EL (cell line): ENCODE measurements around the gene ARL5A.
"Not testable (repeated sequence)": the region's sequence is repeated elsewhere in the genome, so short reads cannot be mapped to it uniquely, and the experiment has no call there.

ENCODE experiments used
- DNase-seq: peaks from one replicate; pipeline ENCODE4 v3.0.0-alpha.2; 2016

The ARL5A gene

GRCh38 chr2:151794422-151794821, 33.8 kb downstream of the ARL5A start:
- DNase-seq: not testable (repeated sequence)

GRCh38 chr2:151793123-151793522, 35.1 kb downstream of the ARL5A start:
- DNase-seq: no peak

GRCh38 chr2:151792589-151792988, 35.6 kb downstream of the ARL5A start:
- DNase-seq: no peak

- DNase-seq: no peak
Measured at GRCh38 chr2:151791545-151791944, 36.7 kb downstream of the ARL5A start.

- DNase-seq: no peak
Measured at GRCh38 chr2:151790689-151791088, 37.5 kb downstream of the ARL5A start.

GRCh38 chr2:151789055-151789834, 39.0 kb downstream of the ARL5A start:
- no peak for DNase-seq

- DNase-seq: no peak
Measured at GRCh38 chr2:151786483-151786882, 41.7 kb downstream of the ARL5A start.

GRCh38 chr2:151786077-151786476, 42.1 kb downstream of the ARL5A start:
- DNase-seq: no peak

GRCh38 chr2:151783133-151783520, 45.1 kb downstream of the ARL5A start:
- DNase-seq: no peak

GRCh38 chr2:151782378-151783132, 45.7 kb downstream of the ARL5A start:
- no peak for DNase-seq

- DNase-seq: no peak
Measured at GRCh38 chr2:151781642-151782041, 46.6 kb downstream of the ARL5A start.

- DNase-seq: no peak
Measured at GRCh38 chr2:151780938-151781337, 47.3 kb downstream of the ARL5A start.

GRCh38 chr2:151777935-151778334, 50.3 kb downstream of the ARL5A start:
- DNase-seq: no peak

GRCh38 chr2:151777487-151777886, 50.7 kb downstream of the ARL5A start:
- DNase-seq: no peak

- no peak for DNase-seq
Measured at GRCh38 chr2:151776367-151776766, 51.9 kb downstream of the ARL5A start.

- DNase-seq: no peak
Measured at GRCh38 chr2:151775057-151775740, 53.0 kb downstream of the ARL5A start.

GRCh38 chr2:151774506-151774905, 53.7 kb downstream of the ARL5A start:
- DNase-seq: peak; percentile 47

- DNase-seq: peak; percentile 34
Measured at GRCh38 chr2:151771599-151772358, 56.4 kb downstream of the ARL5A start.

GRCh38 chr2:151770995-151771394, 57.2 kb downstream of the ARL5A start:
- no peak for DNase-seq

- DNase-seq: no peak
Measured at GRCh38 chr2:151769606-151770005, 58.6 kb downstream of the ARL5A start.

- no peak for DNase-seq
Measured at GRCh38 chr2:151767536-151767935, 60.7 kb downstream of the ARL5A start.

GRCh38 chr2:151766437-151767153, 61.6 kb downstream of the ARL5A start:
- DNase-seq: no peak
